Prostate gland (tissue), 2 donors: ENCODE data around the gene ADORA2A. TPM values are rescaled to one million over a fixed set of nuclear protein-coding genes. Genes with fewer than 3 reads are reported as not detected.

ENCODE experiments used
- DNase-seq: peaks from one replicate; pipeline ENCODE4 v3.0.0-alpha.2; 2019; ENCODE audit warnings: low spot score
- H3K27ac ChIP-seq, 2 donors: fragments of 200-600 bp; sonication (generic); 2 replicates each; pipeline ENCODE4 v1.5.1; 2017 to 2019
- H3K27me3 ChIP-seq: fragments of 200-600 bp; sonication (generic); replicated peaks from 2 replicates; pipeline ENCODE4 v1.5.1; 2019; ENCODE audit not compliant: insufficient read depth
- H3K36me3 ChIP-seq, 2 donors: fragments of 200-600 bp; sonication (generic); 1 replicate in 1 of 2; 2 replicates in 1 of 2; pipeline versions ENCODE4 v1.5.1 to v1.8.1; 2017 to 2019
- H3K4me1 ChIP-seq: fragments of 200-600 bp; sonication (generic); replicated peaks from 2 replicates; pipeline ENCODE4 v1.5.1; 2019
- H3K4me3 ChIP-seq, 2 donors: fragments of 200-600 bp; sonication (generic); 2 replicates each; pipeline ENCODE4 v1.5.1; 2017 to 2019
- H3K9me3 ChIP-seq: fragments of 200-600 bp; sonication (generic); 2 replicates; pipeline ENCODE4 v1.5.1; 2017
- CTCF ChIP-seq, 4 experiments: fragments of 200-600 bp in 2 of 4; fragments of 450-650 bp in 2 of 4; sonication (generic) in 2 of 4; IDR thresholded peaks; 1 replicate in 3 of 4; 2 replicates in 1 of 4; pipeline ENCODE4 v1.5.1; 2016 to 2019; ENCODE audit warnings: antibody characterized with exemption in 4 of 4, mild to moderate bottlenecking in 2 of 4, moderate library complexity in 2 of 4
- POLR2A ChIP-seq: fragments of 450-650 bp; IDR thresholded peaks from one replicate; pipeline ENCODE4 v1.6.1; 2016; ENCODE audit warnings: antibody characterized with exemption, mild to moderate bottlenecking
- POLR2AphosphoS5 ChIP-seq: sonication (generic); formaldehyde crosslinking; IDR thresholded peaks from one replicate; pipeline ENCODE4 v1.6.1; 2017; ENCODE audit warnings: antibody characterized with exemption
- WGBS: methylation state at CpG from one replicate; pipeline ENCODE4 v1.1.5; 2018; 5-methylcytosine and 5-hydroxymethylcytosine counted together
- intact Hi-C: fragments of 100-400 bp; cut with DNase I; formaldehyde crosslinking; loops from one replicate; pipeline ENCODE4 v1.14.2; 2022
- total RNA-seq, 2 donors: library from RNA; depleted of rRNA; stranded (reverse); fragments of >200 nt; gene quantifications; one replicate each; pipeline ENCODE4 v1.1.0, GENCODE V29; 2016

The ADORA2A gene
- total RNA-seq, 2 donors from 2014 or later, result 2.1 to 3.7 TPM

- no peaks in the 10 kb centered on the region for H3K4me1 ChIP-seq
- no peaks in the 10 kb centered on the region for H3K27me3 ChIP-seq
- no peak overlapping the region for H3K4me3 ChIP-seq
- no peaks in the 10 kb centered on the region for H3K9me3 ChIP-seq
- no peak for TF ChIP-seq POLR2AphosphoS5
- no peak for TF ChIP-seq CTCF (IDR thresholded peaks at IDR 0.05)
- TF ChIP-seq POLR2A, result no peak
- intact Hi-C loops, result no loop called here
- no peak for DNase-seq
- no peak overlapping the region for H3K27ac ChIP-seq
- WGBS, result 93% methylated on average over 3 of the region's 3 CpGs
- H3K36me3 ChIP-seq, result no peaks in the 10 kb centered on the region
Observed at GRCh38 chr22:24444251-24444650, 16.9 kb downstream of the ADORA2A start.

GRCh38 chr22:24444729-24445466, 17.5 kb downstream of the ADORA2A start:
- H3K4me3 ChIP-seq, result no peak overlapping the region
- no peaks in the 10 kb centered on the region for H3K27me3 ChIP-seq
- no peaks in the 10 kb centered on the region for H3K9me3 ChIP-seq
- TF ChIP-seq CTCF (IDR thresholded peaks at IDR 0.05) (no peak), POLR2A (no peak), POLR2AphosphoS5 (no peak)
- WGBS, result 83% methylated on average over 12 of the region's 12 CpGs
- H3K4me1 ChIP-seq, result no peaks in the 10 kb centered on the region
- H3K36me3 ChIP-seq, result no peaks in the 10 kb centered on the region
- intact Hi-C loops, result no loop called here
- no peak overlapping the region for H3K27ac ChIP-seq
- DNase-seq, result no peak

- Histone ChIP-seq H3K27me3 (no peaks in the 10 kb centered on the region), H3K9me3 (no peaks in the 10 kb centered on the region), H3K4me3 (no peak overlapping the region), H3K4me1 (no peaks in the 10 kb centered on the region), H3K36me3 (no peaks in the 10 kb centered on the region), H3K27ac (no peak overlapping the region)
- 73% methylated on average over 11 of the region's 11 CpGs for WGBS
- DNase-seq, result no peak
- TF ChIP-seq POLR2AphosphoS5 (no peak), POLR2A (no peak), CTCF (IDR thresholded peaks at IDR 0.05) (no peak)
- intact Hi-C loops, result no loop called here
Observed at GRCh38 chr22:24445481-24446259, 18.3 kb downstream of the ADORA2A start.

- intact Hi-C loops, result no loop called here
- TF ChIP-seq CTCF (IDR thresholded peaks at IDR 0.05) (no peak), POLR2AphosphoS5 (no peak), POLR2A (no peak)
- H3K27ac ChIP-seq, result no peak overlapping the region
- 92% methylated on average over 3 of the region's 3 CpGs for WGBS
- H3K4me3 ChIP-seq, result no peak overlapping the region
- DNase-seq, result no peak
- H3K9me3 ChIP-seq, result no peaks in the 10 kb centered on the region
- no peaks in the 10 kb centered on the region for H3K36me3 ChIP-seq
- no peaks in the 10 kb centered on the region for H3K4me1 ChIP-seq
- no peaks in the 10 kb centered on the region for H3K27me3 ChIP-seq
Observed at GRCh38 chr22:24446260-24446611, 18.8 kb downstream of the ADORA2A start.
